NCI-H2227 (cell line): ENCODE results near the gene MTA2.
"Not testable (repeated sequence)": the region's sequence is repeated elsewhere in the genome, so short reads cannot be mapped to it uniquely, and the experiment has no call there.

ENCODE experiments used
- DNase-seq: peaks from one replicate; lab custom pipeline; 2025; ENCODE audit not compliant: unreplicated experiment; lab: John Stamatoyannopoulos, UW

MTA2 gene

DNA sequence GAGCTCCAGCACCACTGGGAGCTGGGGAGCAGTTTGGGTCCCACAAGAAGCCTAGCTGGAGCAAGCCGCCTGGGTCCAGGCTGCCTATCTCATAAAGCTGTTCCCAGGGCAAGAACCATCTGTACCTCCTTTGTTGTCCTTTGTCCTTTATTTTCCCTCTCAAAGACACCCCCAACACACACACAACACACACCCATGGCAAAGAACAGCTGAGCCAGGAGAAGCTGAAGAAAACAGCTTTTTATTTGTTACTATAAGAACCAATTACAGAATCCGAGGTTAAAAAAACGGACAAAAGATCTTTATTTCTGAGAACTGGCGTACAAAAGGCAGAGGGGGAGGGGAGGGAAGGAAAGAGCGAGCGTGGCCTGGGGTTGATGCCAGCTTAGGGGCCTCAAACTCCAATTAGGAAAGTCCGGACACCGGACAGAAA lies 8.7 kb downstream of the MTA2 start:
- no peak for DNase-seq

DNA sequence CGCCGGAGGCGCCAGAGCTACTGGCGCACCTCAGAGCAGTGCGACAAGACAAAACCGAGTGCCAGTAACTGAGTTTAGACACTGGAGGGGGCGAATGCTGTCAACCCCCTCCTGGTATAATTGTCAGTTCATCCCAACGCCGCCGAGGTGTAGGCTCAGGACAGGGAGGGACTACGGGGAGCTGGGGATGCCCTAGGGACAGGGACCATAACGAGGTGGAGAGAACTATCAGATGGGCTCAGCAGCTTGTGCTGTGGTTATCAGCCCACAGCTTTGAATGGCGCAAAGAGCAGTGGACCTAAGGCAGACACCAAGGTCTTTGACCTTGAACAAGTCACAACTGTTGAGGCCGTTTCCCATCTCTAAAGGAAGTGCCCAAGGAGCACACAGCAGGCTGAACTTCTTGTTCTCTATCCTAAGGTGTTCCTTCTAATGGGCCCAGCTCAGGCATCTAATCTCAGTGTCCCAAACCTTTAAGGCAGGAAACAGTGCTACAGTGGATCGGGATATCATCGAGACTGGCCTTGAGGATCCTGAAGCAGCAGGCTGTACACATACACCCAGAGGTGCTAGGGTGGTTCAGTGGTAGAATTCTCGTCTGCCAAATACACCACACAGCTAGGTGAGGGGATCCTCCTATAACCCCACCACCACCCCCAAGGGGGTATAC lies 9.4 kb downstream of the MTA2 start:
- no peak for DNase-seq

DNA sequence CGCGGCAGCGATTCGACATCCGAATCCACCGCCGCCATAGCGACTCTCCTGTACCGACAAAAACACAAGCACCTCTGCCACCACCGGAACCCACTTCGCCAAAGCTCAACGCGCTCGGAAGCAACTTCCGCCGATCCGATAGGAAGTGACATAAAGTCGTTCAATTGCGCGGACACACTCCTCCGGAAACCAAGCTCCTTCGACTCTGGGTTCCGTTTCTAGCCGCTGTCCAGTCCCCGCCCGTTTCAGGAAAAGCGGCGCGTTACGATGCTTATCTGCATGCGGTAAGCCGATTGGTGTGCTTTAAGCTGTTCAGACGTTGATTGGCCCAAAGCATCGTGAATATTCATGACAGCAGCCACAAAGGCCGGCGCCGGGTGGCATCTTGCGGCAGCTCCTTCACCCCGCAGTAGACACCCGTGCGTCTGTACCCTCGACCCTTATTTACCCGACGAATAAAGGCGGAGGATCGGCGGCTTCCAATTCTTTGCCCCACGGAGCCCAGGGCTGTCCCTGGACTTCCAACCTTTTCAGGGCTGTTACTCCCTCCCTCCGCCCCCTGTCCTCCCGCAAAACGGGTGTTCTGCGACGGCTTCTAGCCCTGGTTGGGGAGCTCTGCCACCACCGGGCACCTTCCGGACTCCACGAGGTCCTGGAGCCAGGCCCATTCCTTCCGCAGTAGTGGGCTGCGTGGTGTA lies 10.1 kb downstream of the MTA2 start, which contains the start of gene TUT1:
TUT1 (minus strand) TSS at position 76 of the 698 bp plus-strand sequence; CDS start at position 38, 38 bp downstream.
- DNase-seq: peak; percentile 99

DNA sequence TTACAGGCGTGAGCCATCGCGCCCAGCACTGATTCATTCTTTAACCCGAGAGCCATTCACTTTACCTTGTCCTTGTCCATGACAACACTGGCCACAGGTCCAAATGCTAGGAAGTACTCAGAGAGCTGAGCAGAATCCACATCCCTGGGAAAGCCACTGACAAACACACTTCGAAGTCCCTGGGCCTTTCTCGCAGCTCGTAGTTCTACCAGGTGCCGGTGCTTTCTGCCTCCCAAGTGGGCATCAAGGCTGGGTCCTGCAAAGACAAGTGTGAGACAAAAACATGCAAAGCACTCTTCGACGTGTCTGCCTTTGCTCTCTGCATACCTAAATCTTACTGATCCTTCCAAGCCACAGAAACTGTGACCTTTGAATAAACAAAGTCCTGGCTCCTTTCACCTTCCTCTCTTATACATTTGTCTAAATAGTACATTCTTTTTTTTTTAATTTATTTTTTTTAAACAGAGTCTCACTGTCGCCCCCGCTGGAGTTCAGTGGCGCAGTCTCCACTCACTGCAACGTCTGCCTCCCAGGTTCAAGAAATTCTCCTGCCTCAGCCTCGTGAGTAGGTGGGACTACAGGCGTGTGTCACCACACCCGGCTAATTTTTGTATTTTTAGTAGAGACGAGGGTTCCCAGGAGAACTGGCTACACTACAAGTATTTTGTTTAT lies 12.6 kb downstream of the MTA2 start:
- DNase-seq: peak; percentile 26

DNA sequence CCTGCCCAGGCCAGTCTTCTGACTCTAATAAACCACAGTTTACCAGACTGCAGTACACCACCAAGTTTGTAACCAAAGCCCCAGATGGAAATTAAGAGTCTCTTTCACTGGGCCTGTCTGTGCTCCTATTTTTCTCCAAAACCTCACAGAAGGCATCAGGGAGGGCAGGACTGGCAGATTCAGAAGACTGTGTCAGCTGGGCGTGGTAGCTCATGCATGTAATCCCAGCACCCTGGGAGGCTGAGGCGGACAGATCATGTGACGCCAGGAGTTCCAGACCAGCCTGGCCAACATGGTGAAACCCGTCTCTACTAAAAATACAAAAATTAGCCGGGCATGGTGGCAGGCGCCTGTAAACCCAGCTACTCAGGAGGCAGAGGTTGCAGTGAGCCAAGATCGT lies 16.3 kb downstream of the MTA2 start:
- DNase-seq: not testable (repeated sequence)

DNA sequence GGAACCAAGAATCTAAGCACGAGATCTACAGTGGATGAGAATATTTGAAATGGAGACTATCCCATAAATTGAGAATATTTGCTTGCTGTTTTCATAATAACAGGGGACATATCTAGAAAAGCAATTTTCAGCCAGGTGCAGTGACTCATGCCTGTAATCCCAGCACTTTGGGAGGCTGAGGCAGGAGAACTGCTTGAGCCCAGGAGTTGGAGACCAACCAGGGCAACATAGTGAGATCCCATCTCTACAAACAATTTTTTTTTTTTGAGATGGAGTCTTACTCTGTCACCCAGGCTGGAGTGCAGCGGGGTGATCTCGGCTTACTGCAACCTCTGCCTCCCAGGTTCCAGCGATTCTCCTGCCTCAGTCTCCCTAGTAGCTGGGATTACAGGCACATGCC lies 19.9 kb downstream of the MTA2 start:
- not testable (repeated sequence) for DNase-seq

DNA sequence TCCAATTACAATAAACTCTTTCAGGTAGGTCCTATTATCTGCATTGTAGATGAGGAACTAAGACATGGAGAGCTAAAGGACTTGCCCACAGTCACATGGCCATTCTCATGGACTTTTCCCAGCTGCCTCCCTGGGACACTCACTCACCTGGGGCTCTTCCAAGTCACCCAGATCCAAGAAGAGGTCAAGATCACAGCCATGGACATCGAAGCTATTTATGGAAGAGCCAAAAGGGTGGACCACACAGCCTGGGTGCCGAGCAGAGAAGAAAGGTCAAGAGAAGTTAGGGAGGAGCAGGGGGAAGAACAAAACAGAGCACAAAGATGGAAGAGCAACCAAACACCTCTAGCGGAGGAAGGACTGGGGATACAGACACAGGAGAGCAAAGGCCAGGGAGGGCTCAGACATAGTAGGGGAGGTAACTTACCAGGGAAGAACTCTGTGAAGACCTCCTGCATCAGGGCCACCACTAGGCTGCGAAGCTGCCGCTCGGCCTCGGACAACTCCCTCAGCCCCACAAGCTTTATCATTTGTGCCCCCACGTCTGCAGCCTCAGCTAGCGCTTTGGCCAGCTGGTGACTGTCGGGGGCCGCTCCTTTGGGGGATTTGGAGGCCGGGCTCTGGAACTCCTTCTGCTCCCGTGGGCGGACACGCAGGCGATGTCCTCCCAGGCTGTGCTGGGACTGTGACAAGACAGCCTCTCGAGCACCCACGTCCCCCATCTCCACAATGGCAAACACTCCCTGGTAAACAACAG lies 20.5 kb downstream of the MTA2 start:
- DNase-seq: no peak

DNA sequence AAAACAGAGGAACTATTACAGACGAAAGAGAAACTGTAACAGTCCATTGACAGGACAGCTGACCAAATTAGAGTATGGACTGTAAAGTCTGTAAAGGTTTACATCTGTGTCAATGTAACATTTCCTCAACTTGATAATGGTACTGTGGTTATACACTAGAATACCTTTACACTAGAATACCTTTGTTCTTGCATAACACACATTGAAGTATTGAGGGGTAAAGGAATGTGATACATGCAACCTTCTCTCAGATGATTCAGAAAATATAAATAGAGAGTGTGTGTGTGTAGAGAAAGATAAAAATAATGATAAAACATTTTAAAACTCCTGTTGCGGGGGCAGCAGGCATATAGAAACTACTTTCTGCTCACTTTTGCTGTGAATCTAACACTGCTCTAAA lies 22.4 kb downstream of the MTA2 start:
- DNase-seq: no peak

DNA sequence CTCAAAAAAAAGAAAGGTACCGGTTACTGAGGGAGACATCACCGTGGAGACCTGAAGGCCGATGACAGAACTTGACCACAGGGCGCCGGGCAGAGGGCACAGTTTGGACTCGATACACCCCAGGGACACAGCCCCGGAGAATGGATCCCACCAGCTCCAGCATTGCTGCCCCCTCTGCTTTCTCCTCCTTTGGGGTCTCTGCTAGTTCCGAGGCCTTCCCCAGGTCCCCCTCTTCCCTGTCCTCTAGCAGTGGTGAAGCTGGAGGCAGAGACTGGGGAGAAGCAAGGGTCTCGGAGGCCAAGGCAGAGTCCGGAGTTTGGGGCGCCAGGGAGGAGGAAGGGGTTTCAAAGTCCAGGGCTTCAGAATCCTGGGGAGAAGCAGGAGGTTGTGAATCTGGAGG lies 23.1 kb downstream of the MTA2 start:
- no peak for DNase-seq

DNA sequence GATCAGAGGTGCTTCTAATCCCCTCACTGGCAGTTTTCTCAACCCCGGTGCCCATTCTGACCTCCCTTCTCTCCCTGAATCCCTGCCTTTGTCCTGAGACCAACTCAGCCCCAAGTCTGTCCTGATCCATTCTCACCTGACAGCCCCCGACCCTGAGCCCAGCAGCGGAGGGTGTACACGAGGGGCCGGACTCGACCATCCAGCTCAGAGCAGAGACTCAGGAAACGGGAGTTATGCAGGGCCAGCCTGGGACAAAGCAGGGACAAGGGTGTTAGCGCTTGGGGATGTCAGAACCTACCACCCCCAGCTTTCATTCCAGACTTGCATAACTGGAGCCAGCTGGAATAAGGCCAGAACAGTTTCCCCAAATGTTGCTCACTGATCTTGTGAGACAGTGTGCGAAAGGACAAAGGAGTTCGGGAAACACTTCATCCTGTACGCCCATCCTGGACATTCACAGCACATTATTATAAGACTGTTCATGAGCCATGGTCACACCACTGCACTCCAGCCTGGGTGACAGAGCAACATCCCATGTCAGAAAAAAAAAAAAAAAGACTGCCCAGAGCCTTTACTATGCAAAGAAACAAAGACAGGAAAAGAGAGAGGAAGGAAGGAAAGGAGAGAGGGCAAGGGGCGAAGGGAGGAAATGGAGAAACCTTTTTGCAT lies 24.5 kb downstream of the MTA2 start:
- no peak for DNase-seq

DNA sequence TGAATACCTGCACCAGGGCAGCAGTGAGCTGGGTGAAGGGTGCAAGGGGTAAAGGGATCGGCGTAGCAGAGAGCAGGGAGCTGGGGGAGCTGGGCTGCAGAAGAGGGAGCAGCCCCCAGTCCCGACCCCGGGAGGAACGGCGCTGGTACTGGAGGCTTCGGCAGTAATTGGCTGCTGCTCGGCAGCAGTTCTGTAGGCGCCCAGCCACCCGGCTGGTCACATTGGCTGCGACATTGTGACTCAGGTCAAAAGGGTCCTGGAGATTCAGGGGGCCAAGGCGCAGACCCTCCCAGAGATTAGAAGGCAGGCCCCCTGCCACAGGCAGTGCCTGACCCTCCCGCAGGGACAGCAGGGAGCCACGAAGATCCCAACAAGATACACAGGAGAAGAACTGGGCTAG lies 25.8 kb downstream of the MTA2 start:
- DNase-seq: no peak

DNA sequence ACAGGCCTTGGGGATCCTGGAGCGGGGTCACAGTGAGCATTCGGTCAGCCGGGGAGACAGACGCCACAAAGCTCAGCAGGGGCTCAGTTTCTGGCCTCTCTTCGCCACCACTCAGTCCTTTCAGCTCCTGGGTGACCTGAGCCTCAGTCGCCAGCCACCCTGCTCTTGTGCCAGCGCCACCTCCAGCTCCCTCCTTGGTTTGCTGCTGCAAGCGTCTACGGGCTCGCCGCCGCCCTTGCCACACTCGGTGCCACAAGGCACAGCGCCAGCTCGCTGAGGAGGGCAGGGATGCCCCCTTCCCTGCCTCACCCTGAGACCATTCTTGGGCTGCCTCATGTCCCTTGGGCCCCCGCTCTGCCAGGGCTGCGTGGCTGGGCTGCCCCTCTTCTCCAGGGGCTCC lies 26.5 kb downstream of the MTA2 start:
- DNase-seq: peak; percentile 46

DNA sequence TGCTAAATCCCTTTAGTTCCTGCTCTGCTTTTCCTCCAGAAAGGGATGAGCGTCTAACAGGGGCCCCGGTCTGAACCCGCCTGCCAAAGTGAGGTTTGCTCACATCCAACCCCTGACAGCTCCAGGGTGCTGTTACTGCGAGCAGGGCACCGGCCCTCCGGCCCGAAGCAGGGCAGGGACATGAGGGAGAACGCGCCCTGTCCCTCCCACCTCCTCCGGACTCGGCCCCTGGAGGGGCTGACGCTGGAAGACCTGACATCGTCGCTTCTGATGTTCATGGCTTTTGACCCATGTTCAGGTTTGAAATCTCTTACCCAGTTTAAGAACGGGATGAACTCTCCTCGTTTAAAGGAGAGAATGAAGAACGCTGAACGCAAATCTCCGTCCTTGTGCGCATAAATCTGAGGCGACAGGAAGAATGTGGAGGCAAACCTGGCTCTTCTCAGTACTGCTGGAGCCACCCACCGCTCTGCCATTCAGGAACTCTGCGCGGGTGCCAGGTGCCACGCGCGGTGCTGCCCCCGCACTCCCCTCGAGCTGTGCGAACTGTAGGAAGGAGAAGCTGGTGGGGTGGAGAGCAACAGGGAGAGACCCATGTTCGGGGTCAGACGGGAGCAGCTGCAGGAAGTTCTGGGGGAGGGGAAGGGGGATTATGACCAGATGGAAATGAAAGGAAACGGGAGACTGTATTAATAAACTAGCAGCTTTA lies 27.1 kb downstream of the MTA2 start:
- DNase-seq: peak; percentile 55

DNA sequence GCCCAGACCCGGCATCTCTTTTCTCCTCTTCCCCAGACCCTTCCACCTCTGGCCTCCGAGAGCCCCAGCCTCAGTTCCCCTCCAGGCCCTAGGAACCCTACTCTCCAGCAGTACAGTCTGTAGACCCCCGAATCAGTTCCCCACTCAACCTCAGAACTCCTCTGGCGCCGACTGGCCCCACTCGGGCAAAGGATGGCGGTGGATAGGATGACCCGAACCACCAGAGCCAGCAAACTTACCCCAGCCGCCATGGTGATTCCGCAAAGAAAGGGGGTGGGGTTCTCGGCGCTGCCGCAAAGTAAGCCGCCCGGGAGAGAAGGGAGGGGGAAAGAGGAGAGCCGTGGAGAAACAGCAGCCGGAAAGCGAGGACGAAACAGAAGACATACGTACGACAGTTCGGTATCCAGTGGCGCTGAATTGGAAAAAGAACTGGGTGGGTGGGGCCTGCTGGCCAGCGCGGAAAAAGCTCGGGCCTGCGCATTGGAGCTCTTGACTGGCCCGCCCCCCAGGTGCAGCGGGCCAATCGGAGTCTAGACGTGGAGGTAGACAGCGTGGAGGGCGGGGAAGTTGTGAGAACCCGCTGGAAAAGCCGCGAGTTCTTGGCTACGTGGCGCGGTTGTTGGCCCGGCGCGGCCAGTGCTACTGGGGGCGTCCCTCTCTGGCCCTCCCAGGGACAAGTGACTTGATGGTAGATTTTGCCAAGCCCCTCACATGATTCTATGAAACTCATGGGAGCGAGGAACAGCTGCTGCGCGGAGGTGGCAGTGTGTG lies 27.9 kb downstream of the MTA2 start, which contains the start of gene EEF1G:
EEF1G (minus strand) TSS at position 300 of the 771 bp plus-strand sequence; CDS start at position 251, 49 bp downstream.
- peak; percentile 99 for DNase-seq

DNA sequence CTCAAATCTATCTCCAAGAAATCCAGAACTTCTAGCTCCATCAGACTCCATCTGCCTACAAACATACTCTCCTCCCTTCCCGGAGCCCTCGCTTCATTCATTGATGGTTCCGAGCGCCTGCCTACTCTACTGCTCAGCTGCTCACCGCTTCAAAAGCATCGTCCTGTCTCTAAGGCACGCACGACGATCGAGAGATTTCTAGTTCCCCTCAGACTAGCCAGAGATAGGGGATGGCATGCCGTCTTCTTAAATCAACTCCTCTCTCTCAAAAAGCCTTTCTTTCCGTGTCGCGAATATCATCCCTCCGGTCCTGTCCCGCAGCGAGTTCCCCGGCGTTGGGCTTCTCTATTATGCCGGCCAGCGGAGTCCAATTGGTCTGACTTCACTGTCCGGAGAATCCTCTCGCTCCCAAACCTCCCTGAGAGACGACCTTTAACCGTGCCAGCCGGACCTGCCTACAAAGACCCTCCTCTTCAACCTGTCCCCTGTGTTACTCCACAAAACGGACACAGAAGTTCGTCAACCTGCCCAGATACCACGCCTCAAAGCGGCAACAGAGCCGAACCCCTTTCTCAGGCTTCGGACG lies 28.6 kb downstream of the MTA2 start:
- DNase-seq: peak; percentile 40

DNA sequence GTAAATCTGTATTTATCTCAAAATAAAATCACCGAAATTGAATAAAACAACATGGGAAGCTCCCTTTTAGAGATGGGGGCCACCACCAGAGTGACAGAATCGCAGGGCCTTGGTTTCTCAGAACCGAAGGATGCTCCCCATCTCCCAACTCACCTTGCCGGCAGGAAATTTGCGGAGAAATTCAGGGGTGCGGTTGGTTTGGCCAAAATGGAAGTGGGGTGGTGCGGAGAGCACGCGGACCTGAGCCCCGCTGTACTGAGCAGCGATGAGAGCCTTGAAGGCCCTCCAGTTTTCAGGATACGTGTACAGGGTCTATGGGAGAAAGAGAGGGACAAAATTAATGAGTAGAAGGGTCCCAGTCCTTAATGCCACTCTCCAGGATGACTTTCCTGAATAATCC lies 29.2 kb downstream of the MTA2 start:
- no peak for DNase-seq

DNA sequence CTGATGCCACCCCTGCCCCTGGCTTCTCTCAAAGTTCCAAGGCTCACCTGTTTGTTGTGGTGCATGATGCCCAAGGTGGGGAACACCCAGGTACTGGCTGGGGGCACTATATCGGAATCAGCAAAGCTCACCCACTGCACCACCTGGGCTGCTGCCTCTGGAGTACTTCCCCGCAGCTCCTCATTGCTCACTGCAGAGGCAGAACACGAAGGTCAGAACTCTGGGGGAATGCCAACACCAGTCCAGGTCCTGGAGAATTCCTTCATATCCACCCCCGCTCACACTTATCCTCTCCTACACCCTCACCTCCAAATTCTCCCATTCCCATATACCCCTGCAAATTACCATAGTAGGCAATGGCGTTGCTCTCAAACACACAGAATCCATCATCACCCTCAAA lies 30.2 kb downstream of the MTA2 start:
- DNase-seq: not testable (repeated sequence)

DNA sequence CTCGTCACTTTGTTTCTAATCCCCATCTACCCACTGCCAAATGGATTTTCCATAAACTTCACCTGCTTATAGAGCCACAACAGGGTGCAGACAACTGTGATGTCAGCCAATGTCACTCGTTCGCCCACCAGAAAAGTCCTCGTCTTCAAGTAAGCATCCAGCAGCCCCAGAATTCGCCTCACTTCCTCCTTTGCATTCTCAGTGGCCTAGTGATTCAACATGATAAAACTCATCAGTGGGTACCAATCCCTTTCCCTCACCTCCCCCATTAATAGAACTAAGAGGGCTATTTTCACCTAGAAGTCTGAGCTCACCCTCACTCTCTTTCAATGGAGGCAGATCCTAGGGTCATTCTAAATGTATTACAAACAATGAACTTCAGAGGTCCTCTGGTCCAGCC lies 30.8 kb downstream of the MTA2 start:
- DNase-seq: not testable (repeated sequence)

DNA sequence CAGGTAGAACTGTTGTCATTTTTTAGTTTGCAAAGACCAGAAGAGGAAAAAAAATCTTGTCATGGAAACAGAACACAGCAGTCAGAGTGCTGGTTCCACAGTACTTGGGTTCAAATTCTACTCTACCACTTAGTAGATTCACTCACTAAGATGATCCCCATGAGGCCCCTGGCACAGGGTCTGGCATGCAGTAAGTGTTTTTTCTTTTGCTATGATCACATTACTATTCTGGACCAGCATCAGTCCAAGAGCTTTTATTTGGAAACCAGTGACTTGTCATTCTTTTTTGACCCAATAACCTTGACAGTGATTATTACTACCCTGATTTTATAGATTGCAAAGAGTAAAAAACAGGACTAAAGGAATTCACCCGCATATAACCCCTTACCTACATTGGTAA lies 32.1 kb downstream of the MTA2 start:
- DNase-seq: no peak
